ENCODE measurements around the gene PDZRN4.

Gene PDZRN4

DNA sequence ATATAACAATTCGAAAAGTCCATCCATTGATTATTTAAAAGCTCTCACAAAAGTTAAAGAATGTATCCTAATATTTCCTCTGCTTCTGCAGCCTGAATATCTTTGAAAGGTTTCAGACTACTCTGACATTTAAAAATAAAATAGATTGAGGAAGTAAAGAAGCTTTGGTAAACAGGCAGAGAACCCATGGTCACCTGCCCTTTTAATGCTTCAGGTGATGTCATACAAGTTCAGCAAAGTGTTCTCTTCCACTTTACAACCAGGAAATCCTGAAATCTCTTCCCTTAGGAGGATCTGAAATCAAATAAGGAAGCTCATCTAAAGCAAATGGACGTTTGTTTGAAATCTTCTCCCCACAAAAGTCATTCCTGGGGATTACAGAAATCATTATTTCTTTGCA is 322.4 kb downstream of the PDZRN4 start:
- no peak for DNase-seq (ENCODE audit: extremely low read depth, low read depth)
- TF ChIP-seq, protein P1, sequence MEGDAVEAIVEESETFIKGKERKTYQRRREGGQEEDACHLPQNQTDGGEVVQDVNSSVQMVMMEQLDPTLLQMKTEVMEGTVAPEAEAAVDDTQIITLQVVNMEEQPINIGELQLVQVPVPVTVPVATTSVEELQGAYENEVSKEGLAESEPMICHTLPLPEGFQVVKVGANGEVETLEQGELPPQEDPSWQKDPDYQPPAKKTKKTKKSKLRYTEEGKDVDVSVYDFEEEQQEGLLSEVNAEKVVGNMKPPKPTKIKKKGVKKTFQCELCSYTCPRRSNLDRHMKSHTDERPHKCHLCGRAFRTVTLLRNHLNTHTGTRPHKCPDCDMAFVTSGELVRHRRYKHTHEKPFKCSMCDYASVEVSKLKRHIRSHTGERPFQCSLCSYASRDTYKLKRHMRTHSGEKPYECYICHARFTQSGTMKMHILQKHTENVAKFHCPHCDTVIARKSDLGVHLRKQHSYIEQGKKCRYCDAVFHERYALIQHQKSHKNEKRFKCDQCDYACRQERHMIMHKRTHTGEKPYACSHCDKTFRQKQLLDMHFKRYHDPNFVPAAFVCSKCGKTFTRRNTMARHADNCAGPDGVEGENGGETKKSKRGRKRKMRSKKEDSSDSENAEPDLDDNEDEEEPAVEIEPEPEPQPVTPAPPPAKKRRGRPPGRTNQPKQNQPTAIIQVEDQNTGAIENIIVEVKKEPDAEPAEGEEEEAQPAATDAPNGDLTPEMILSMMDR (IDR thresholded peaks at IDR 0.05; ENCODE audit: low read depth, low read length), result no peak

DNA sequence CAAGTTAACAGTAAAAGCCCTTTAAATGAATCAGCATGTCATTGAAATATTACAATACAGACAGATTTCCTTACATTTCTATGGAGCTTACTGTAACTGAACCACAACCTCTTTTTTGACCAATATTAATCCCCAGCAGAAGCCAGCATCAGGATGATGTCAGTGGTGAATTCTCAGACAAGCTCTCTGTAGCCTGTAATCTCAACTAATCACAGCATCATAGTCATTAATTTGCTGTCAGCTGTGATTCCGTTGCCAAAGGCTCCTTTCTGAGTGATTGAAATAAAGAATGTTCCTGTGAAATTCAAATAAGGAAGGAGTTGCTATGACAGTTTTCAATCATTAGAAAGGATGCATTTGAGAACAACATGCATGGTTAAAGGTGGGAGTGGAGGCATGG is 323.1 kb downstream of the PDZRN4 start:
- DNase-seq (ENCODE audit: extremely low read depth, low read depth), result no peak
- TF ChIP-seq, protein P1 (IDR thresholded peaks at IDR 0.05; ENCODE audit: low read depth, low read length), result no peak

DNA sequence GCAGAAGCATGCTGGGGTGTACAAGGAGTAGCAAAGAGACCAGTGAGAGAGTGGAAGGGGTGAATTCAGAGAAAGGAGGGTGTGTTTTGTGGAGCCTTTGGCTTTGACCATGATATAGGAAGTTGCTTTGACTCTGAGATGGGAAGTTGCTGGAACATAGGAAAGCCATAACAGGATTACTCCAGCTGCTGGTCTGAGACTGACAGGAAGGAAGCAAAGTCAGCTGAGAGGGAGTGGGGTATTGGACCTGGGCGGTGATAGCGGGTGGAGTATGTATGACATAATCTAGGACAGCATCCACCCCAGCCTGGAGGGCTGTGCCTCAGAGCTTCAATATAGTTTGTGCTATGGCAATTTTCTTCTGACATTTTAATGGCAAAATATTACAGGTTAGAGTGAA is 324.4 kb downstream of the PDZRN4 start:
- DNase-seq (ENCODE audit: extremely low read depth, low read depth), result no peak
- TF ChIP-seq, protein P1 (IDR thresholded peaks at IDR 0.05; ENCODE audit: low read depth, low read length), result no peak

DNA sequence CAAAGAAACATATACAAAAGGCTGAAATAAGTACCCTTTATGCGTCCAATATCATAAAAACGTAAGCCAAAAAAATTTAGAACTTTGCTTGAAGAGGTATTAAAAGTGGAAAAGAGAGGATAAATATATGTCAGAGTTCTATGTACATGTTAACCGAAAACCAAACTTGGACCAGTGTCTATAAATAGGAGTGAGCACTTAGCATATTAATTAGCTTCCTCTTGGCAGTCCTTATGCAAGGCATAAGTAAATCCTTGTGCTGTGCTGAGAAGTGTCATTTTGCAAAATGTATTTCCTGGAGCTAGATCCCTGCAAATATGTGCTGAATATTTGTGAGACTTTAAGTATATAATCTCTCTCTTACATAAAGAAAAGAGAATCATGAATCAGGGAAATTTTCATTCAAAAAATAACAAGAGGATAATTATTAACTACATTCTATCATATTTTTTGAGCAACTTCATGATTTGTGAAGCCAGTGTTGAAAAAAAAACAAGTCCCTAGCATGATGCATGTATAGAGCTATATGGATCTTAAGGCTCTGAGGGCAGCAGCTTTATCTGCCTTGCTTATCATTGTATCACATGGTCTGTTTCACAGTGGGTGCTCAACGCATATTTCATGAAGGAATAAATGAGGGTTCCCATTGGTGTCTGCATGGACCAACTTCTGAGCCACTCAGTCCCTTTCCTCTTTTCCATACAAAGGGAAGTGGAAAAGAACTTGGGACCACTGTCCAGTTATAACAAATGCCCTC is 326.1 kb downstream of the PDZRN4 start:
- no peak for DNase-seq (ENCODE audit: extremely low read depth, low read depth)
- TF ChIP-seq, protein P1 (IDR thresholded peaks at IDR 0.05; ENCODE audit: low read depth, low read length), result no peak

DNA sequence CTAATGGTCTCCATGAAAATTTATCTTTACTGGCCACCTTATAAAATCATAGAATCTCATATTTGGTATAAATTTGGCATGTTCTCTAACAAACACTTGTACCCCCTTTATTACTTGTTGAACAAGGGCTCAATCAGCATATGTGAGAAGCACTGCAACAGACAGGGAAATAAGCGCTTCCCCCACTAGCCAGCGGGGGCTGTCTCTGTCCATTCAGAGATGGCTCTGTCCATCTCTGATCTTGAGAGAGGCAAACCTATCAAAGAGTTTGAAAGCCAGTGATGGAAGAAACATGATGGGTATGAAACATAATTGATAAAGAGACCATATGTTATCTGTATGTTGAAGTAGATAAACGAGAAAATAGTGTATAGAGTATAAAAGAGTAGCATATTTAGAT is 326.8 kb downstream of the PDZRN4 start:
- TF ChIP-seq, protein P1 (IDR thresholded peaks at IDR 0.05; ENCODE audit: low read depth, low read length), result no peak; the same call in 1 of the 2 replicates

DNA sequence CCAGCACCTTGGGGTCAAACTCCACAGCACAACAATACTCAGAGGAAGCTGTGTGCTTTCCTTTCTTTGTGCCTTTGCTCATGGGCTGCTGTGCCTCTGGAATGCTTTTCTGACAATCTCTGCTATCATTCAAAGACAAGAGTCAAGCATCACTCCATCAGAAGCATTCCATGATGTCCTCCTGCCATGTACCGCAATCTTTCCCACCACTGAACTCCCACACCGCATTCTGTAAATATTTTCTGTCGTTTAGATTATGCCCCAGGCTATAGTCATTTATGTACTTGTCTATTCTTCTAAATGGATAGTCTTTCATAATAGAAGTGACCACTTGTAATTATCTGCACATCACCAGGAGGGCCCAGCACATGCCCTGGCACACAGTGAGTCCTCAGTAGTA is 327.8 kb downstream of the PDZRN4 start:
- TF ChIP-seq, protein P1 (IDR thresholded peaks at IDR 0.05; ENCODE audit: low read depth, low read length), result no peak
- DNase-seq (ENCODE audit: extremely low read depth, low read depth), result no peak

More for the DNA sequence above, 326.8 kb downstream of the PDZRN4 start:
- DNase-seq (ENCODE audit: extremely low read depth, low read depth), result no peak

DNA sequence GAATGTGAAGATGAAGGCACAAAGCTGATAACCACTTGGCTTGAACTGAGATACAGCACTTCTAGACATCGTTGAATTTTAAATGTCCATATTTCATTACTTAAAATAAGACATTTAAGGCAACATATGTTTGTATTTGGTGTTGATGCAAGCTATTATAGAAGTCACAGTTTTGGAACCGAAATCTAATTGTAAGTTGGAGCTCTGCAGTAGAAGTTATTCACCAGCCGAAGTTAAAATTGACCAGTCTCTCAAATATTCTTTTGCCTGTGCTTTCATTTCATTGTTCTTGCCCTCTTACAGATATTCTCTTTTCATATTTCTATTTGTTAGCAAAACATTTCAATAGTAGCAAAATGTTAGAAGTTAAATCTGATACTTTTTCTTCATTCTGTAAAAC is 332.7 kb downstream of the PDZRN4 start:
- DNase-seq (ENCODE audit: extremely low read depth, low read depth), result no peak
- TF ChIP-seq, protein P1 (IDR thresholded peaks at IDR 0.05; ENCODE audit: low read depth, low read length), result no peak

All from AG09319 (cell line).